GM12891 (cell line): ENCODE data around the gene SNTG2.

Experiments used
- DNase-seq: peaks from one replicate; pipeline ENCODE4 v3.0.0; 2011; ENCODE audit warnings: low spot score; ENCODE audit not compliant: insufficient read length
- FAIRE-seq: peaks from 2 replicates; lab custom pipeline; 2011; peaks lifted over from hg19 to GRCh38; lab: Jason Lieb, UNC
- PAX5 ChIP-seq: IDR thresholded peaks from 2 replicates; pipeline ENCODE4 v1.6.1; 2011; ENCODE audit warnings: low read length, moderate library complexity, mild to moderate bottlenecking; ENCODE audit not compliant: insufficient read depth, severe bottlenecking
- POLR2A ChIP-seq: IDR thresholded peaks from 2 replicates; pipeline ENCODE4 v1.6.1; 2011; ENCODE audit warnings: low read depth, low read length, control low read depth
- POLR2AphosphoS5 ChIP-seq: IDR thresholded peaks from 2 replicates; pipeline ENCODE4 v1.6.1; 2011; ENCODE audit warnings: low read depth, low read length, control low read depth
- POU2F2 ChIP-seq: IDR thresholded peaks from 2 replicates; pipeline ENCODE4 v1.6.1; 2011; ENCODE audit warnings: low read depth, mild to moderate bottlenecking, control low read depth, low read length, moderate library complexity
- SPI1 ChIP-seq: IDR thresholded peaks from 2 replicates; pipeline ENCODE4 v1.6.1; 2011; ENCODE audit warnings: low read depth, low read length, control low read depth
- TAF1 ChIP-seq: IDR thresholded peaks from 2 replicates; pipeline ENCODE4 v1.6.1; 2011; ENCODE audit warnings: low read depth, low read length, control low read depth

SNTG2 gene

GRCh38 chr2:949384-950079, 1.1 kb upstream of the SNTG2 start:
- TF ChIP-seq POLR2A (no peak), PAX5 (no peak), POU2F2 (no peak), POLR2AphosphoS5 (no peak), TAF1 (no peak), SPI1 (no peak)
- FAIRE-seq (no peak), DNase-seq (no peak)

DNA sequence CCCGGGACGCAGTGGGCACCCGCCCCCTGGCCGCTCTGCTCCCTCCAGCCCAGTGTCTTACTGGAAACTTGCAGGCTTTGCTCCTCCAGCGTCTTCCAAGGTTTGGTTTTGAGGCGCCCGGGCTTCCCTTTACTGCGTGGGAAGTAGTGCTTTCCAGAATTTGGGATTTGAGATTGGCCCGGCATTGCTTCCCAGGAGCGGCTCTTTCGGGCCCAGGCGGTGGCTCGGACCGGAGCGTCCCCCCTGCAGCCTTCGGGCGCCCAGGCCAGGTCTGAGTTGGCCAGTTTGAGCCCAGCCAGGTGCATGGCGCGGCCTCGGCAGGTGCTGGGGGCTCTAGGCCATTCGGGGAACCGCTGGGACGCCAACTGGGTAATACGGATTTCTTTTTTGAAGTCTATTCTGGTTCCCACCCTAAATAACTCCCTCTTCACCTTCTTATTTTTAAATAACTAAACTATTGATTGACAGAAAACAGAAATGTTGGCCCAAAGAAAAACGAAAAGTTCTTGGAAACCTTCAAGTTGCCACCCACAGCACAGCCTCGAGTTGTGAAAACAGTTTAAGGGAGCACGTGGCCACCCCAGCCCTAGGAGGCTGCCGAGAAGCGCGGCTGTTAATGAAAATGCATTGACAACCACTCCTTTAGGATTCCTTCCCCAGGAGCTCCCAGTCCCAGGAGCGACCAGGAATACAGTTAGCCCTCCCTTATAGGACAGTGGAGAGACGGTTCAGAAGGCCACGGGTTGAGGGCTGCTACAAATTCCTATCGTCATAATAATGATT, 766 bp downstream of the SNTG2 start:
- TF ChIP-seq POLR2AphosphoS5 (no peak), TAF1 (no peak), PAX5 (no peak), POLR2A (no peak), POU2F2 (no peak), SPI1 (no peak)
- no peak for FAIRE-seq
- no peak for DNase-seq

DNA sequence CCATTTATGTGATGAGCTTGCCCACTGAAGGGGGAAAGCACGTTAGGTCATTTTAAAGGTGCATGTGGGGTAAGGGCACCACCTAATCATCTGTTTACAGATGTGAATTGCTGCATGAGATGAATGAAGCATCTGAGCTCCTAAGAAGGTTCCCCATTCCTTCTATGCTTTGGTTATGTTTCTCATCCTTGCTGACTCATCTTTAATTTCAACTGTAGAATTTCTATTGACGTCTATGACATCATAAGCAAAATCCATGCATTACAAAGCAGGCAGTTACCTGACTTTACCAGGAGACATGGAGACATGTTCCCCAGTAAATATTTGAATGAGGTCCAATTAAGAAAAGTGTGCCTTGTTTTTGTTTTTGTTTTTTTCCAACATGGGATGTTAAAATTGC, 2.8 kb downstream of the SNTG2 start:
- no peak for TF ChIP-seq POU2F2
- TF ChIP-seq POLR2A: no peak
- TF ChIP-seq PAX5: no peak
- no peak for TF ChIP-seq TAF1
- no peak for TF ChIP-seq SPI1
- no peak for TF ChIP-seq POLR2AphosphoS5
- FAIRE-seq: no peak

DNA sequence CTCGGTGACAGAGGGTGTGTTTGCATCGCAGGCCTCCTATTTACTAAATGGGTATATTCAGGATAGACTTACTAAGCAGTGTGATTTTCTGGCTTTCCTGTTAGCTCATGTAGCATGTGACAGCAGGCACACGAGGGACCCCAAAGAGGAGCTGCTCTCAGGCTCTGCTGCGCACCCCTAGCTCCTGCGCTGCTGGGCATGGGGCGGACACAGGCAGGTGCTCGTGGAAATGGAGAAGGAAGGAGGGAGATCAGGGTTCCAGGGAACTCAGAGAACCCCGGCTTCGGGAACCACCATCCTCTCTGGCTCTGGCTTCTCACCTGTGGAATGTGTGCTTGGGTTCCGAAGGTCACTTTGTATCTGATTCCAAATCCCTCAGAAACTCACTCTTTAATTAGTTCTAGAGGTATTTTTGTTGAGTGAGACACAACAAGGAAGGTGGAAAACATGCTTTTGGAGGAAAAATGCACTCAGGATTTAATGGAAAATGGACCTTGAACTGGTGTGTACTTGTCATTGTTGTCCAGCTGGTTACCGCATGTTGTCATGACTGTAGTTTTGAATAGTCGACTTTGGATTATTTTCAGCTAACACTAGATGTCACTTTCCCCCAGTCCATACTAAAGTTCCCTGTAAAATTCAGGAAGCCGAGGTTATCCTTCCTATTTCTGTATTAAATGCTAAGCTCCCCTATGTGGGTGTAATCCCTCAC, 3.5 kb downstream of the SNTG2 start:
- DNase-seq (no peak), FAIRE-seq (peak; percentile 40)
- TF ChIP-seq POLR2AphosphoS5 (no peak), POLR2A (no peak), POU2F2 (no peak), TAF1 (no peak), SPI1 (no peak), PAX5 (no peak)

More for the DNA sequence above, 2.8 kb downstream of the SNTG2 start:
- no peak for DNase-seq

DNA sequence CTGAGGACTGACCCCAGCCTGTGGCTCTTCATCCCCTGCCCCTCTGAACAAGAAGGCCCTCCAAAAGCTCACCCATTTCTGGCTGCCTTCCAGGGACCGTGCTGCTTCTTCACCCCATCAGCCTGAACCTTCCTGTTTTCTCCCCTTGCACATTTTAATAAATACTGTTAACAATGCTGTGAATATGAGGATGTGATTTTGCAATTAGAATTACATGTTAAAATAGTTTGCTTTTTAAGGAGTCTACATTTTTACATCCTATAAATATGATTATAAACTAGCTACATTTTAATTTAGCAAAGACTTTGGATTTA, 4.0 kb downstream of the SNTG2 start:
- no peak for DNase-seq

GRCh38 chr2:955829-956731, 5.4 kb downstream of the SNTG2 start:
- FAIRE-seq: no peak
- DNase-seq: no peak
- TF ChIP-seq POLR2AphosphoS5 (no peak), PAX5 (no peak), POU2F2 (no peak), POLR2A (no peak), SPI1 (no peak), TAF1 (no peak)

More for the DNA sequence above, 4.0 kb downstream of the SNTG2 start:
- no peak for TF ChIP-seq POLR2AphosphoS5
- no peak for TF ChIP-seq TAF1
- TF ChIP-seq POU2F2: no peak
- TF ChIP-seq PAX5: no peak
- TF ChIP-seq POLR2A: no peak
- TF ChIP-seq SPI1: no peak
- no peak for FAIRE-seq

GRCh38 chr2:959457-959856, 8.8 kb downstream of the SNTG2 start:
- TF ChIP-seq TAF1 (no peak), PAX5 (no peak)
- DNase-seq (no peak), FAIRE-seq (no peak)

DNA sequence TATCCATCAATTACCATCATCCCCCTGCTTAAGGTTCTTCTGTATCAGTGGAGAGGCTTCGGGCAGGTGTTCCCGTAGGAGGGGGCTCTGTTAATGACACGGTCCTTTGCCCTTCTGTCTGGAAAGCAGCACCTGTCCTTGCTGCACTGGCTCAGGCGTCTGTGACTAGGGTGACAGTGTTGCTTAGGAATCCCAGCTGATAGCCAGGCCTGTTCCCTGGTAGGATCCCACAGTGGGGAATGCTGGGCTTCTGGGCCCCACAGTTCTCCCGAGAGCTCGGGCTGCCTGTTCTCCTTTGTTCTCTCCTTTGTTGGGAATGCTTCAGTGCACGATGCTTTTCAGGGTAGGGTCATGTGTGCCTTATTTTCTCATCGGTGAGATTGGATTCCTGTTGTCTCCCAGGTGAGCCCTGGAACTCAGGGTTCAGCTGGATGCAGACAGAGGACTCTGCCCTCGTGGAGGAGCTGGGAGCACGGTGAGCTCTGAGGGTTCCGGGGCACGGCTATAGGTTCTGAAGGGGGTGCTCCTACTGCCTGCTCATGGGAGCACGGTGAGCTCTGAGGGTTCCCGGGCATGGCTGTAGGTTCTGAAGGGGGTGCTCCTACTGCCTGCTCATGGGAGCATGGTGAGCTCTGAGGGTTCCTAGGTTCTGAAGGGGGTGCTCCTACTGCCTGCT, 9.6 kb downstream of the SNTG2 start:
- no peak for TF ChIP-seq PAX5
- DNase-seq: no peak
- no peak for FAIRE-seq
